HepG2 (cell line): ENCODE results near the gene ADD2.

Experiments used
- ATF2 ChIP-seq: sonication (generic); formaldehyde crosslinking; IDR thresholded peaks from 2 replicates; pipeline ENCODE4 v1.4.0; 2020; ENCODE audit warnings: missing genetic modification reagents
- ATF3 ChIP-seq: sonication (generic); formaldehyde crosslinking; IDR thresholded peaks from 2 replicates; pipeline ENCODE4 v1.4.0; 2020; ENCODE audit warnings: missing genetic modification reagents
- CHD2 ChIP-seq: IDR thresholded peaks from 2 replicates; pipeline ENCODE4 v1.6.1; 2011; ENCODE audit warnings: low read depth, low read length, improper control_type of control experiment
- CTCF ChIP-seq: sonication (generic); formaldehyde crosslinking; IDR thresholded peaks from 2 replicates; pipeline ENCODE4 v1.5.0; 2020; ENCODE audit warnings: mild to moderate bottlenecking, missing genetic modification reagents, moderate library complexity
- FOXK1 ChIP-seq: sonication (generic); formaldehyde crosslinking; IDR thresholded peaks from 2 replicates; pipeline ENCODE4 v1.4.0; 2020; ENCODE audit warnings: low read depth, missing genetic modification reagents, borderline replicate concordance
- NFKBIZ ChIP-seq: IDR thresholded peaks from 2 replicates; pipeline ENCODE4 v1.6.1; 2018; ENCODE audit warnings: missing genetic modification reagents, missing compliant biosample characterization
- SMAD9 ChIP-seq: sonication (generic); formaldehyde crosslinking; IDR thresholded peaks from 2 replicates; pipeline ENCODE4 v1.5.1; 2020; ENCODE audit warnings: mild to moderate bottlenecking, missing genetic modification reagents
- SOX13 ChIP-seq, 3 experiments: fragments of 450-650 bp in 1 of 3; sonication (generic) in 1 of 3; formaldehyde crosslinking in 1 of 3; IDR thresholded peaks in 2 of 3; conservative IDR thresholded peaks in 1 of 3; 2 replicates each; pipeline versions ENCODE4 v1.5.0 to v1.6.1; 2016 to 2020; ENCODE audit warnings: antibody characterized with exemption in 1 of 3, mild to moderate bottlenecking in 1 of 3, missing compliant biosample characterization in 1 of 3, missing genetic modification reagents in 1 of 3, moderate library complexity in 1 of 3
- SRF ChIP-seq: IDR thresholded peaks from 2 replicates; pipeline ENCODE4 v1.6.1; 2011; ENCODE audit warnings: mild to moderate bottlenecking, low read depth, low read length, moderate library complexity
- ZFP82 ChIP-seq: sonication (generic); formaldehyde crosslinking; IDR thresholded peaks from 2 replicates; pipeline ENCODE4 v1.5.1; 2020; ENCODE audit warnings: mild to moderate bottlenecking, missing genetic modification reagents, borderline replicate concordance
- ZNF274 ChIP-seq: sonication (generic); formaldehyde crosslinking; IDR thresholded peaks from 2 replicates; pipeline ENCODE4 v1.5.1; 2020; ENCODE audit warnings: mild to moderate bottlenecking, missing genetic modification reagents
- ZNF597 ChIP-seq: sonication (generic); formaldehyde crosslinking; IDR thresholded peaks from 2 replicates; pipeline ENCODE4 v1.5.0; 2020; ENCODE audit warnings: missing genetic modification reagents
- ZNF773 ChIP-seq: sonication (generic); formaldehyde crosslinking; IDR thresholded peaks from 2 replicates; pipeline ENCODE4 v1.4.0; 2020; ENCODE audit warnings: missing genetic modification reagents, borderline replicate concordance

- TF ChIP-seq CHD2, result no peak
- TF ChIP-seq SMAD9 (CRISPR knock-in tag), result no peak
- peak; percentile 97 for TF ChIP-seq CTCF
- no peak for TF ChIP-seq ZNF773 (CRISPR knock-in tag)
- no peak for TF ChIP-seq ATF3 (CRISPR knock-in tag)
- 0 out of 2 replicates have a peak, but pooled peaks have one; percentile 22 for TF ChIP-seq ATF2 (CRISPR knock-in tag)
- TF ChIP-seq SOX13 (IDR thresholded peaks at IDR 0.05), result no peak
- no peak for TF ChIP-seq SOX13 (CRISPR knock-in tag; conservative IDR thresholded peaks at IDR 0.05 in 1 of 2, IDR thresholded peaks at IDR 0.05 in 1 of 2)
- TF ChIP-seq NFKBIZ (CRISPR knock-in tag), result no peak
- no peak for TF ChIP-seq ZNF597 (CRISPR knock-in tag)
- TF ChIP-seq ZFP82, result no peak
- TF ChIP-seq SRF, result no peak
- no peak for TF ChIP-seq FOXK1
- TF ChIP-seq ZNF274 (CRISPR knock-in tag), result no peak
These were observed 120.0 kb downstream of the ADD2 start for GRCh38 chr2:70647873-70648481.
